NCI-H1048 (cell line): ENCODE data around the gene SAMD4A.
"Not testable (repeated sequence)": the region's sequence is repeated elsewhere in the genome, so short reads cannot be mapped to it uniquely, and the experiment has no call there.

Source experiments
- DNase-seq: peaks from one replicate; lab custom pipeline; 2025; lab: John Stamatoyannopoulos, UW

SAMD4A gene

GRCh38 chr14:54784060-54784459, 217.1 kb downstream of the SAMD4A start:
- DNase-seq: no peak

DNA sequence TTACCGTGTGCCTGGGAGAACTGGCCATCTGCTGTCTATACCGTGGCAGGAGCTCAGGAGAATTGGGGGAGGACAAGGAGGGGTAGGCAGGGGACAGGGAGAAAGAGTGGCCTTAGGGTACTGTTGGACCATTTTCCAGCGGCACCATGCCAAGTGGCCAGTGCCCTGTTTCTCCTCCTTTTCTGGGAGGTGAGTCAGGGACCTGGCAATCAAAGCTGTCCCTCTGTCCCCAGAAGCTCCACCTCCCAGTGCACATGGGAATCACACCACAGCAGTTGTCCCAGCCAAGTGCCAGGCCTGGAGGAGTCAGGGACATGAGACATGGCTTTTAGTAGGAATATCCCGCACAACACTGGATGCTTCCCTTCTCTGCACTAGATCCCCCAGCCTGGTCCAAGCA, 217.7 kb downstream of the SAMD4A start:
- DNase-seq: no peak

GRCh38 chr14:54785136-54785777, 218.3 kb downstream of the SAMD4A start:
- no peak for DNase-seq

- no peak for DNase-seq
These were observed 219.1 kb downstream of the SAMD4A start for GRCh38 chr14:54785778-54786770.

DNA sequence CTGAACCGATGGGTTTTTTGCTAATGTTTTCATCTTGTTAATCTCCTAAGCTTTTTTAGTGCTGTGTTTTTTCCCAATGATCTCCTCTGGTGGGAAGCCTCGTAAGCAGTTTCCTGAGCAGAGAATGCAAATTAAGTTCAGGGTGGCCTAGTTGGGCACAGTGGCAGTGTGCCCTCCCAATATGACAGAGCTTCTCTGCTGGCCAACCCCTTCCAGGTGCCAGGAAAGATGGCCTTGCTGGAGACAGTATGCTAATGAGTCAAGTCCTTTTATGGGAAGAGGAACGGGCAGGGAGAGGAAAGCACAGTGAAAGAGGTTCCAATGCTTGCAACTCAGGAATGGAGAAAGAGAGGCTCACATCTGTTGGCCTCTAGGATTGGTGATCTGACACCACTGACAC, 219.9 kb downstream of the SAMD4A start:
- DNase-seq: no peak

GRCh38 chr14:54787261-54787660, 220.3 kb downstream of the SAMD4A start:
- no peak for DNase-seq

GRCh38 chr14:54788701-54789100, 221.8 kb downstream of the SAMD4A start:
- no peak for DNase-seq

- DNase-seq: no peak
These were observed 222.2 kb downstream of the SAMD4A start for GRCh38 chr14:54789166-54789565.

- DNase-seq: no peak
These were observed 223.0 kb downstream of the SAMD4A start for GRCh38 chr14:54789781-54790480.

DNA sequence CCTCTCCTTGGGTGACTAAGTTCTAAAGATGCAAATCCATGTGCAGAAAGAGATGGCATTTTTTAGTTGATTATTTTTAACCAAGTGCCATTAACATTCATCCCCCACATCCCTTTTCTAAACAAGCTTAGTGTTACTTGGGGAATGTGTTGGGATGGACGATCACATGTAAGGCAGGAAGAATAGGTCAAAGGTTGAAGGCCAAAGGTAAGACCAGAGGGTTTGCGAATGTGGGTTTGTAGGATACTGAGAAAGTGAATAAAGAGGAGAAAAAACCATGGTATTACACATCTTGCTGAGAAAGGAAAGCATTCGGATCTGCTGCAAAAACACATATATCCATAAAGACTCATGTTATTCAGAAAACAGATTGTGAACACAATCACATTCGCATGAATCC, 224.1 kb downstream of the SAMD4A start:
- no peak for DNase-seq

GRCh38 chr14:54792288-54792687, 225.4 kb downstream of the SAMD4A start:
- no peak for DNase-seq

- DNase-seq: no peak
These were observed 227.2 kb downstream of the SAMD4A start for GRCh38 chr14:54794159-54794558.

DNA sequence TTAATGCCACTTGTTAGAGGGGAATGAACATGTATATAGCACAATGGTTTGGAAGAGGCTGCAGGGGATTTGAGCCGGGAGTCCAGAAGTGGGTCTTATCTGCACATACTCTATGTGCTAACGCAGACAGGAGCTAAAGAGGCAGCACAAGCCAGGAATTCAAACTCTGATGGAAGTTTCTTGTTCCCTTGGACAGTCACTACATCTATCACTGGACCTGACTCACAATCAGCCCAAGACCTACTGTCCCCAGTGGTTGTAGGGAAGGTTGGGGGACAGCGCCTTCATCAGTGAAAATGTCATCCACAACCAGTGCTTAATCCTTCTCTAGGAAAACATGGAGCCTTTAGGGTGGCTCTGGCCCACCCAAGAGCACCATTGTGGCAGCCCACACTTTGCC, 227.9 kb downstream of the SAMD4A start:
- DNase-seq: no peak

- no peak for DNase-seq
These were observed 230.0 kb downstream of the SAMD4A start for GRCh38 chr14:54796961-54797360.

DNA sequence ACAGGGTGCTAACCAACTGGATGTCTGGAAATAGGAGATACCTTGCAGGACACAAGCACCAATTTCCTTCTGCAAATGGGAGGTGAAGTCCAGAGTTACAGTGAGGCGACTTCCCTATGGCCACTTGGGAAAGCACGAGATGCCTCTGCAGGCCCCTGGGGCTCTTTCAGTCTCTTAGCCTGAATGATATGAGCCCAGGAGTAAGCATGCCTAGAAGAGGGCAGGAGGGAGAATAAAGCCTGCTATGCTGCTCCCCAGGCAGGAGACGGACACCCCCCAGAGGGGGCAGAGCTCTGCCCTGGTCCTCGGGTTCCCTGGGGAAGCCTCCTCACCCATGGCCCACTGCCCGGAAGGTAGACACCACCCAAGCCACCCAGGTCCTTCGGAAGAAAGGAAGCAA, 230.6 kb downstream of the SAMD4A start:
- DNase-seq: no peak

DNA sequence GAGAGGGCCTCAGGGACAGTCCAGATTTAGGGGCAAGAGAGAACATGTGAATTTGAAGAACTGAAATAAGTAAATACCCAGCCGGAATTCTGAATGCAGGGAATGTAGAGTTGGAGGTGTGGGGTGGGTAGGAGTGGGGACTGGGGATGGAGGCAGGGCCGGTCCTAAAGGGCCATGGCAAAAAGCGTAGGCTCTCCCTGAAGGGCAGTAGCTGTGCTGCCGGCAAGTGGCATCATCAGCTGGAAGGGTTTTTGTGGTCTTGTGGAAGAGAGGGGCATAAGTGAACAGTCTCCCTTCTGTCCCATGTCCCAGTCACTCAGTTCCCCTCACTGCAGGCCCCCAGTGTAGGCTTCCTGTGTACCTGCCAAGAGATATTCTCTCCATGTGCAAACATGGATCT, 231.1 kb downstream of the SAMD4A start:
- no peak for DNase-seq

GRCh38 chr14:54798465-54799124, 231.7 kb downstream of the SAMD4A start:
- no peak for DNase-seq

DNA sequence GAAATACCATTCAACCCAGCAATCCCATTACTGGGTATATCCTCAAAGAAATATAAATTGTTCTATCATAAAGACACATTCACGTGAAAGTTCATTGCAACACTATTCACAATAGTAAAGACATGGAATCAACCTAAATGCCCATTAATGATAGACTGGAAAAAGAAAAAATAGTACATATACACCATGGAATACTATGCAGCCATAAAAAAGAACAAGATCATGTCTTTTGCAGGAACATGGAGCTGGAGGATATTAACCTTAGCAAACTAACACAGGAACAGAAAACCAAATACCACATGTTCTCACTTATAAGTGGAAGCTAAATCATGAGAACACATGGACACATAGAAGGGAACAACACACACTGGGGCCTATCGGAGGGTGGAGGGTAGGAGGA, 234.6 kb downstream of the SAMD4A start:
- not testable (repeated sequence) for DNase-seq

DNA sequence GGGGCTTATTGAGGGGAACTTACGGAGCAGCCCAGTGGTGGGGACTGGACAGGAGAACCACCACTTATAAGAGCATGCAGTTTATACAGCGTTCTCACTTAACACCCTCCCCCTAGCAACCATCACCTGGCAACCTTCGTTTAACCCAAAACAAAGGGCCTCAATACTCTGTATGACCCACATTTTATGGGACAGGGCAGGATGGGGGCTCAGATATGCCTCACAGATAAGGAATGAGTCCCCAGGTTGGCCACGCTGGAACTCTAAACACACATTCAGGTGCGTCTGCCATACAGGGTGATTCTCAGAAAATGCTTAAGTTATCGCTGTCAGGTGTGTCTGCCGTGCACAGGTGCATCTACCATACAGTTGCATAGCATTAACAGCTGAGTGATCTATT, 236.5 kb downstream of the SAMD4A start:
- DNase-seq: no peak

DNA sequence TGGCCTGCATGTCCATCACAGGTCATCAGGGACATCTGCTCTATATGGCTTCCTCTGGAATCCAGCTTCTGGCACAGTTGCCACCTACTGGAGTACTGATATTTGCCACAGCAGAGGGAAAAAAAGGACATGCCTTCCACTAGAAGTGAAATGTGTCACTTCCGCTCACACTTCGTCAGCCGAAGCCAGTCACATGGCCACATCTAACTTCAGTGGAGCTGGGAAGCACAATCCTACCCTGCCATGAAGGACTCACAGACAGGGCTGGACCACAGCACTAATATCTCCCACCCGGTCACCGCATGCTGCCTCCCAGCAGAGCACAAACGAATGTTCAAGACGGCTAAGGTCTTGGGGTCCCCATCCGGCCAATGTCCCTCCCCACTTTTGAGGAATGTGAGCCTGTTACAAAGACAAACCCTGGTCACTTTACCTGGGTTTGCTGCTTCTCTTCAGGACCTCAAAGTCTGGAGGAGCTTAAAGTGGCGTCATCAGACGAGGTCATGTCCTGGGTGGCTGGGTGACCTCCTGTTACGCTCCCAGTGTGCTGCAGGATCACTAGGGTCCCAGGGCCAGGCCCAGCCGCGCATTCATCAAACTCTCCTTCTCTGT, 237.1 kb downstream of the SAMD4A start:
- no peak for DNase-seq

GRCh38 chr14:54804538-54805041, 237.7 kb downstream of the SAMD4A start:
- DNase-seq: no peak

GRCh38 chr14:54805070-54805444, 238.1 kb downstream of the SAMD4A start:
- no peak for DNase-seq
